ENCODE results near the gene TMEM33. TPM values are rescaled to one million over a fixed set of nuclear protein-coding genes. Genes with fewer than 3 reads are reported as not detected.
"Not testable (repeated sequence)": the region's sequence is repeated elsewhere in the genome, so short reads cannot be mapped to it uniquely, and the experiment has no call there.

The TMEM33 gene
- total RNA-seq = 10 to 100 TPM; 94.2 to 95.4 TPM

- CTCF ChIA-PET = interaction anchor here (0.6 kb wide), 1 partner anchor 1619 kb away, joined by 3 read pairs; no protein-coding TSS in a partner anchor
- POLR2A ChIA-PET = no interaction called here
Measured at GRCh38 chr4:41934901-41935651, at the start of gene TMEM33. TMEM33 (plus strand) TSS chr4:41935429; CDS start chr4:41935485, 56 bp downstream.

GRCh38 chr4:41885456-41885855 lies 49.8 kb upstream of the TMEM33 start:
- POLR2A ChIA-PET = no interaction called here
- CTCF ChIA-PET = no interaction called here

GRCh38 chr4:41887277-41887676 lies 48.0 kb upstream of the TMEM33 start:
- ChIA-PET CTCF (no interaction called here), POLR2A (no interaction called here)

GRCh38 chr4:41887821-41888686 lies 47.2 kb upstream of the TMEM33 start:
- POLR2A ChIA-PET = no interaction called here

GRCh38 chr4:41888687-41889074 lies 46.5 kb upstream of the TMEM33 start:
- ChIA-PET CTCF (interaction anchor here (1.0 kb wide), 1 partner anchor 608 kb away, joined by 3 read pairs; no protein-coding TSS in a partner anchor), POLR2A (no interaction called here)

More at GRCh38 chr4:41887821-41888686, 47.2 kb upstream of the TMEM33 start:
- CTCF ChIA-PET = interaction anchor here (1.0 kb wide), 1 partner anchor 607 kb away, joined by 3 read pairs; no protein-coding TSS in a partner anchor

GRCh38 chr4:41889317-41889716 lies 45.9 kb upstream of the TMEM33 start:
- ChIA-PET POLR2A (no interaction called here), CTCF (no interaction called here)

- POLR2A ChIA-PET = no interaction called here
- CTCF ChIA-PET = no interaction called here
Measured at GRCh38 chr4:41890085-41890484, 45.1 kb upstream of the TMEM33 start.

GRCh38 chr4:41896648-41897047 lies 38.6 kb upstream of the TMEM33 start:
- ChIA-PET POLR2A (interaction anchor here (0.7 kb wide), 1 partner anchor 141 kb away, joined by 12 read pairs; no protein-coding TSS in a partner anchor), CTCF (no interaction called here)

GRCh38 chr4:41897698-41898097 lies 37.5 kb upstream of the TMEM33 start:
- POLR2A ChIA-PET = no interaction called here
- CTCF ChIA-PET = no interaction called here

GRCh38 chr4:41909136-41909535 lies 26.1 kb upstream of the TMEM33 start:
- CTCF ChIA-PET, POLR2A ChIA-PET: not testable (repeated sequence)

GRCh38 chr4:41912546-41912945 lies 22.7 kb upstream of the TMEM33 start:
- CTCF ChIA-PET = no interaction called here
- POLR2A ChIA-PET = no interaction called here

GRCh38 chr4:41913509-41913908 lies 21.7 kb upstream of the TMEM33 start:
- POLR2A ChIA-PET = no interaction called here
- CTCF ChIA-PET = no interaction called here

- POLR2A ChIA-PET = no interaction called here
- CTCF ChIA-PET = no interaction called here
Measured at GRCh38 chr4:41918278-41918677, 17.0 kb upstream of the TMEM33 start.

- CTCF ChIA-PET, POLR2A ChIA-PET: not testable (repeated sequence)
Measured at GRCh38 chr4:41920416-41920815, 14.8 kb upstream of the TMEM33 start.

- POLR2A ChIA-PET = no interaction called here
- CTCF ChIA-PET = no interaction called here
Measured at GRCh38 chr4:41921476-41921875, 13.8 kb upstream of the TMEM33 start.

- CTCF ChIA-PET = no interaction called here
Measured at GRCh38 chr4:41927796-41928499, 7.3 kb upstream of the TMEM33 start.

GRCh38 chr4:41930139-41930831 lies 4.9 kb upstream of the TMEM33 start:
- POLR2A ChIA-PET = no interaction called here

More at GRCh38 chr4:41927796-41928499, 7.3 kb upstream of the TMEM33 start:
- POLR2A ChIA-PET = no interaction called here

GRCh38 chr4:41932988-41933387 lies 2.2 kb upstream of the TMEM33 start:
- CTCF ChIA-PET = no interaction called here
- POLR2A ChIA-PET = no interaction called here

More at GRCh38 chr4:41930139-41930831, 4.9 kb upstream of the TMEM33 start:
- CTCF ChIA-PET = no interaction called here

GRCh38 chr4:41933997-41934503 lies 1.2 kb upstream of the TMEM33 start:
- CTCF ChIA-PET = no interaction called here

GRCh38 chr4:41934514-41934900 lies 722 bp upstream of the TMEM33 start:
- ChIA-PET CTCF (interaction anchor here (0.6 kb wide), 1 partner anchor 1618 kb away, joined by 3 read pairs; no protein-coding TSS in a partner anchor), POLR2A (no interaction called here)

More at GRCh38 chr4:41933997-41934503, 1.2 kb upstream of the TMEM33 start:
- POLR2A ChIA-PET = no interaction called here
